GM12892 (cell line): Measurements from ENCODE around the gene SNAP25.

Experiments used
- POLR2A ChIP-seq: IDR thresholded peaks from 2 replicates; pipeline ENCODE4 v1.6.1; 2011; ENCODE audit warnings: low read depth, low read length, control low read depth
- TAF1 ChIP-seq: IDR thresholded peaks from 2 replicates; pipeline ENCODE4 v1.6.1; 2011; ENCODE audit warnings: low read depth, mild to moderate bottlenecking, control low read depth, low read length, borderline replicate concordance

DNA sequence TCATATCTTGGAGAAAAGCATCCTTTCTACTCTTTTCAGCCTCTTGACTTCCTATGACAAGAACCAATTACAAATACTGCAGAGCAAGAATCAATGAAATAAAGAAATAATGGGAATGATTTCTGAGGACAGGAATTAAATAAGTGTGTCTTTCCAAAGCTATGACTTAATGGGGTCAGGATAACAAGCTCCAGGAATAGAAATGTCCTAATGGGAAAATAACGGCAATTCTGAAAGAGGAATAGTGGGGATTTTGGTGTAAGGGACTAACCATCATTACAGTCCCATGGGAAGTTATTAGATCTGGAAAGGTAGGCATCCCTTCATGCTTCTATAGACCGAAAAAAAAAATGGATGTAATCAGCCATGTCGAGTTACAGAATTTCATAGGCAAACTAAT lies 28.2 kb upstream of the SNAP25 start:
- TF ChIP-seq POLR2A (no peak), TAF1 (no peak)
